GM18499 (cell line): ENCODE measurements around the gene BOLA1.
"Not testable (repeated sequence)": the region's sequence is repeated elsewhere in the genome, so short reads cannot be mapped to it uniquely, and the experiment has no call there.

Experiments
- ATAC-seq: cut with Tn5 transposase; IDR thresholded peaks from one replicate; pipeline ENCODE4 v1.9.1; 2021; ENCODE audit warnings: moderate number of reproducible peaks; ENCODE audit not compliant: insufficient read depth, unreplicated experiment

BOLA1 gene

GRCh38 chr1:149886396-149887195, 12.8 kb upstream of the BOLA1 start:
- ATAC-seq: peak; percentile 48

- ATAC-seq: not testable (repeated sequence)
Measured at GRCh38 chr1:149887196-149887455, 12.2 kb upstream of the BOLA1 start.

- ATAC-seq: no peak
Measured at GRCh38 chr1:149887456-149888246, 11.7 kb upstream of the BOLA1 start.

GRCh38 chr1:149888247-149888998, 10.9 kb upstream of the BOLA1 start:
- ATAC-seq: no peak

GRCh38 chr1:149888999-149889289, 10.4 kb upstream of the BOLA1 start:
- ATAC-seq: no peak

GRCh38 chr1:149896575-149896974, 2.8 kb upstream of the BOLA1 start:
- no peak for ATAC-seq

GRCh38 chr1:149903836-149904491, 4.6 kb downstream of the BOLA1 start:
- no peak for ATAC-seq

- ATAC-seq: no peak
Measured at GRCh38 chr1:149906570-149907075, 7.3 kb downstream of the BOLA1 start.

GRCh38 chr1:149914545-149914944, 15.2 kb downstream of the BOLA1 start:
- no peak for ATAC-seq

- ATAC-seq: no peak
Measured at GRCh38 chr1:149915429-149916192, 16.2 kb downstream of the BOLA1 start.

GRCh38 chr1:149916193-149916897, 17.0 kb downstream of the BOLA1 start:
- ATAC-seq: no peak

- no peak for ATAC-seq
Measured at GRCh38 chr1:149916898-149917252, 17.5 kb downstream of the BOLA1 start.

- no peak for ATAC-seq
Measured at GRCh38 chr1:149917571-149918144, 18.3 kb downstream of the BOLA1 start, which contains the start of gene SV2A. Gene SV2A, minus strand, starts transcription at chr1:149917844. Its CDS starts 4,004 bp downstream, at chr1:149913840.

GRCh38 chr1:149923626-149924025, 24.3 kb downstream of the BOLA1 start:
- no peak for ATAC-seq

GRCh38 chr1:149925345-149925744, 26.0 kb downstream of the BOLA1 start:
- no peak for ATAC-seq

GRCh38 chr1:149925751-149926150, 26.4 kb downstream of the BOLA1 start:
- ATAC-seq: no peak

- ATAC-seq: no peak
Measured at GRCh38 chr1:149926296-149926695, 26.9 kb downstream of the BOLA1 start.

- no peak for ATAC-seq
Measured at GRCh38 chr1:149927056-149927562, 27.7 kb downstream of the BOLA1 start.
